Adipose tissue (tissue), 3 donors: ENCODE data around the gene DGLUCY. TPM values are rescaled to one million over a fixed set of nuclear protein-coding genes. Genes with fewer than 3 reads are reported as not detected.

Experiments
- H3K27ac ChIP-seq: one replicate; pipeline ENCODE4 v1.5.1; 2013; ENCODE audit warnings: low read depth, low read length
- WGBS, 3 donors: extraction: QIAGEN DNeasy Blood & Tissue Kit; methylation state at CpG; one replicate each; pipeline ENCODE4 v1.1.7; 2013; 5-methylcytosine and 5-hydroxymethylcytosine counted together
- polyA plus RNA-seq, 3 donors: library from polyadenylated mRNA; stranded (reverse); fragments of 200-250 nt; gene quantifications; one replicate each; pipeline ENCODE4 v1.2.3, GENCODE V29; 2013
- donor health status: healthy with polysubstance abuse.
- donor health status: Bipolar disorder and iron deficiency.
- donor health status: healthy.

DGLUCY gene
- polyA plus RNA-seq, 3 donors: 11.7 to 26.8 (median 19.6) TPM

DNA sequence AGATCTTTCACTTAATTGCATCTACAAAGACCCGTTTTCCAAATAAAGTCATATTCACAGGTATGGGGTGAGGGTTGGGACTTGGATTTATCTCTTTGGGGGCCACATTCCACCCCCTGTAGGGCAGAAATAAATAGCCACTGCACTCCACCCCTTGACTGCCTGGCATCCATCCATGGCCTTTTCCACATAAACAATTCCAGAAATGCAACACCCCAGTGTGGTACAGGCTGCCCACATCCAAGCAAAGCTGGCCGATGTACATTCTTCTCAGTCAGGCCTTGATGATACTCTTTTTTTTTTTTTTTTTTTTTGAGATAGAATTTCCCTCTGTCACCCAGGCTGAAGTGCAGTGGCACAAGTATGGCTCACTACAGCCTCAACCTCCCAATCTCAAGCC lies 12.9 kb downstream of the DGLUCY start:
- H3K27ac ChIP-seq: no peak overlapping the region

DNA sequence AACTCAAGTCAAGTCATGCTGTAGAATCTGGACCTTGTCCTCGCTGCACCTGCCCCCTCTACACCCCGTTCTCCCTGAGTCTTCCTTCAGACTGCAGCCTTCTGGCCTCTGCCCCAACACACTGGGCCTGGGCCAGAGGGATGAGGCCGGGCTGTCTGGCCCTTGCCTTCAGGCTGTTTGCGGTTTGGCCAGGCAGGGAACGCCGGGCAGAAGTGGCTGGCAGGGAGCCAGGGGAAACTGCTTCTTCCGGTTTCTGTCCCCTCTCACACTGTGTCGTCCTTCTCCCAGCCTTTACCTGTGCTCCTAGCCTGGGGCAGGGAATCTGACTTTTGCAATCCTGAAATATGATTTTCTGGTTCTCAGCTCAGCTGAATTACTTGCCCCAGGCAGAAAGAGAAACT lies 13.5 kb downstream of the DGLUCY start:
- H3K27ac ChIP-seq: no peak overlapping the region
- 40 to 55% (median 44%) methylated on average over 8 of the region's 8 CpGs for WGBS, 3 donors

More for the DNA sequence above, 12.9 kb downstream of the DGLUCY start:
- WGBS, 3 donors: 77 to 89% (median 87%) methylated on average over 2 of the region's 2 CpGs

DNA sequence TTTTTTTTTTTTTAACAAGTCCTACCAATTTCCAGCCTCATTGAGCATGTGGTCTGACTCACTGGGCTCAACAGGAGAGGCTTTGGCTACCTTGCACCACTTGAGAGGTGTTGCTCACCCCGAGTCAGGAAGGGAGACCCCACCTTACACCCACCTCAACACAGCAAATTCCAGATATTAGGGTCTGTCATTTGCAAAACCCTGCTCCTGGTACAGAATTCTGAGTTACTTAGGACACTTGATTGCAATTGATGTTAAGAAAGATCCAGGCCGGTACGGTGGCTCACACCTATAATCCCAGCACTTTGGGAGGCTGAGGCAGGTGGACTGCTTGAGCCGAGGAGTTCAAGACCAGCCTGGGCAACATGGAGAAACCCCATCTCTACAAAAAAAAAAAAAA lies 14.1 kb downstream of the DGLUCY start:
- H3K27ac ChIP-seq: no peak overlapping the region
- 93 to 100% (median 100%) methylated on average over 4 of the region's 4 CpGs for WGBS, 3 donors

DNA sequence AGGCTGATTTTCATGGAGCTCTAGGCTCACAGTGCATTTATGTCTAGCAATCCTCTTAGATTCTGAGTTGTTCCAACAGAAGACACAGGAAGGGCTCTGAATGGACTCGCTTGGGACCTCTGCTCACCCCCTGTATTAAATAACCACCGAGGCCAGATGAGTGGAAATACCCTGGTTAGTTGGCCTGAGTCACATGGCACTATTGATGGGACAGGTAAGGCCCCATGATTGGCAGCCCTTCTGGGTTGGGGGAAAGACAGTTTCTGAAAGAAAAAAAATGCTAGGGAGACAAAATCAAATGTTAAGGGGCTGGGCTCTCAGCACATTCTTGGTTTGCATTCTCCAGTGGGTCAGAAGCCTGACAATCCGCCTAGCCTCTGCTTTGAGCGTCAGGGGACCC lies 14.8 kb downstream of the DGLUCY start:
- H3K27ac ChIP-seq: no peak overlapping the region
- WGBS, 3 donors: 84 to 96% (median 88%) methylated on average over 4 of the region's 4 CpGs

DNA sequence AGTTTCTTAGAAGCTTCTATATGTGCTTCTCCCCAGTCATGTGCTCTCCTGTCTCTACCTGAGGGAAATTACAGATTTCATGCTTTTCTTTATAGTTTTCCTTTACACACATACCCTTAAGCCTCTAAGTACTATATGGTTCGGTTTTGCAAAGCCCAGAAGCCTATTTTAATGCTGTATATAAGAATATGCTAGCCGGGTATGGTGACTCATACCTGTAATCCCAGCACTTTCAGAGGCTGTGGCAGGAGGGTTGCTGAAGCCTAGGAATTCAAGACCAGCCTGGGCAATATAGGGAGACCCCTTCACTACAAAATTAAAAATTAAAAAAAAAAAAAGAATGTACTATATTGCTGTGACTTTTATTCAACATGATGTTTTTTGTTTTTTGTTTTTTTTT lies 15.4 kb downstream of the DGLUCY start:
- H3K27ac ChIP-seq: no peak overlapping the region
- WGBS, 3 donors: 75 to 81% (median 76%) methylated on average over 2 of the region's 2 CpGs

DNA sequence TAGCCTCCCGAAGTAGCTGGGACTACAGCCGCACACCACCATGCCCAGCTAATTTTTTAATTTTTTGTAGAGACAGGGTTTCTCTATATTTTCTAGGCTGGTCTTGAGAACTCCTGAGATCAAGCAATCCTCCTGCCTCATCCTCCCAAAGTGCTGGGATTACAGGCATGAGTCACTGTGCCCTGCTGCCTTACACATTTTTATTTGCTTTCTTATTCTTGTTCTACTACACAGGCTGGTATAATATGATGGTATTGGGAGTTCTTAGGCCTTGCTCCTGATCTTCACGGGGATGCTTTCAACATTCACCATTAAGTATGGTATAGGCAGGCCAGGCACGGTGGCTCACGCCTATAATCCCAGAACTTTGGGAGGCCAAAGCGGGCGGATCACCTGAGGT lies 21.2 kb downstream of the DGLUCY start:
- 94 to 98% (median 95%) methylated on average over 7 of the region's 7 CpGs for WGBS, 3 donors
- no peak overlapping the region for H3K27ac ChIP-seq

DNA sequence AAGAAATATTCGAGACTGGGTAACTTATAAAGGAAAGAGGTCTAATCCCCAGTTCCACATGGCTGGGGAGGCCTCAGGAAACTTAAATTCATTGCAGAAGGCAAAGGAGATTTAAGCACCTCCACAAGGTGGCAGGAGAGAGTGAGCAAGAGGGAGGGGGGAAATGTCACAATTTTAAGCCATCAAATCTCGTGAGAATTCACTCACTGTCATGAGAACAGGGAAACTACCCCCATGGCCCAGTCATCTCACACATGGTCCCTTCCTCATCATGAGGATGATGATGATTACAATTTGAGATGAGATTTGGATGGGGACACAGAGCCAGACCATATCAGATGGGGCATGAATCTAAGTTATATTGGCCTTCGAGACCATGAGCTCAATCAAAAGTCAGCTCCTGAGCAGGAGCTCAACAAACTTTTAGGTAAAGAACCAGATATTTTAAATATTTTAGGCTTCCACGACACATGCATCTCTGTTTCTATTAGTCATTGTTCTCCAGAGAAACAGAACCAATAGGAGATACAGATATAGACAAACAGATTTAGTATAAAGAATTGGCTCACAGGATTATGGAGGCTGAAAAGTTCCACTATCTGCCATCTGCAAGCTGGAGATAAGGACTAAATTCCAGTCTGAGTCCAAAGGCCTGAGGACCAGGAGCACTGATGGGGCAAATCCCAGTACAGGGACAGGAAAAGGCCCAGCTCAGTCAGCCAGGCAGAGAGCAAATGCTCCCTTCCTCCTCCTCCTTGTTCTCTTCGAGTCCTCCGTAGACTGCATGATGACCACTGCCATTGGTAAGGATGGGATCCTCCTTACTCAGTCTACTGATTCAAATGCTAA lies 24.9 kb downstream of the DGLUCY start:
- 76 to 85% (median 81%) methylated on average over 6 of the region's 6 CpGs for WGBS, 3 donors

DNA sequence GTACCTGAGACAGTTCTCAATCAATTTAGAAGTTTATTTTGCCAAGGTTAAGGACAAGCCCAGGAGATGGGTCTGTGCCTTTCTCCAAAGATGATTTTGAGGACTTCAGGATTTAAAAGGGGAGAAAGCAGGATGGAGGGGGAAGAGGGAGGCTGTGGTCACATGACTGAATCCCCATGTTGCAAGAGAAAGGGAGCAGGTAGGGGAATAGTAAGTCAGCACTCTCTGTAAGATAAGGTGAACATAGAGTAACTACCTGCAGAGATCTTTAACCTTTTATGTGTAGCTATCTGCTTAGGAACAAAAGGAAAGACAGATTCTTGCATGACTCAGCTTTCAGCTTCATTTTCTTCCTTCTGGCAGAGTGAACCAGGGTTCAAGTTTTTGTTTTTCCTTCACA lies 25.9 kb downstream of the DGLUCY start:
- no peak overlapping the region for H3K27ac ChIP-seq

More for the DNA sequence above, 24.9 kb downstream of the DGLUCY start:
- no peak overlapping the region for H3K27ac ChIP-seq

DNA sequence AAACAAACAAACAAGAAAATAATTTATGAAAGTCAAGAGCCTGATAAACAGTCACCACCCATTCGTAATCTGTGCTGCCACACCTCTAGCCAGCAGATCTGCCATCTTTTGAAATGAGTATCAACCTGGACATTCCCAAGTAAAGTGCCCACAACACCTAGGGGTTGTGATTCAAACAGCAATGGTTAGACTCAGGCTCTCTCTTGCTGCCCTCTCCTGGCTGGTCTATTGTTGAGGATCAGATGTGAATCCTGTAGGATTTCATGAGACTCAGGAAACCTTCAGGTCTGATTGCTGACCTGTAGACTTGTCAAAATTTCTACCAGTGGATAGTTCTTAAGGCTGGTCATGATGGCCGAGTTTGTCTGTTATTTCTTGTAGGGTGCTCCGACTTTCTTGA lies 26.8 kb downstream of the DGLUCY start:
- 87 to 97% (median 93%) methylated on average over 3 of the region's 3 CpGs for WGBS, 3 donors
- no peak overlapping the region for H3K27ac ChIP-seq

DNA sequence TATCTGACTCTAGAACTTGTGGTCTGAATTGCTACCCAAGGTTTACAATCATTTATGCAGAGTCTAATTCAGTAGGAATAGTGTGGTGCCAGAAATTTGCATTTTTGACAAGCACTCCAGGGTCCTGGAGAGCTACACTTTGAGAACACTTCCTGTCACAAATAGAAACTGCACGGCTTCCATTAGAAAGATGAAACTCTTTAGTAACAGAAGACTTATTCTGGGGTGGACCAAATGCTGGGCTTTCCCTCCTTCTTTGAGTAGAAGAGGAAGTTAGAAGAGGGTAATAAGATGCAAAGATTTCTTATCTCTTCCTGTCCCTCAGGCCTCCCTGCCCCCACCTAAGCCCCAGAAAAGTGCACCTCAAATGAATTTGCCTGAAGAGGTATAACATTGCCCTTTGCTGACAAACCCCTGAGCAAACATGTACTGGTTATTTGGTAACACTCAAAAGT lies 28.4 kb downstream of the DGLUCY start:
- 39 to 92% (median 48%) methylated on average over 1 of the region's 1 CpG for WGBS, 3 donors
- no peak overlapping the region for H3K27ac ChIP-seq

DNA sequence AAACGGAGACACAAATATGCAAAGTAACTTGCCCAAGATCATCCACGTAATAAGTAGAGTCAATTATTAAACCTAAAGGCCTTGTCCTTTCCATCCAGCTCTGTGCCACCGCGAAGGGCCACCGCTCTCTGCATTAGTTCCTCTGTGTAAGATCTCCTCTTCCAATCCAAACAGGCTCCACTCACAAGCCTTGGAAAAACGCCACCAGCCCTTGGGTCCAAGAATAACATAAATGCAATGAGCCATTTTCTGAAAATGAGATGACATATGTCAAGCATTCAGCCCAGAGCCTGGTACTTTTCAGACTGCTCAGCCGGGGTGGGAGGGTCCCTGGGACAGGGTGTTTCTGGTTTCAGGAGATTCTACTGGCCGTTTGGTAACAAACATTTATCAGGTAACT lies 30.0 kb downstream of the DGLUCY start:
- H3K27ac ChIP-seq: no peak overlapping the region
- WGBS, 3 donors: 58 to 86% (median 84%) methylated on average over 8 of the region's 8 CpGs

DNA sequence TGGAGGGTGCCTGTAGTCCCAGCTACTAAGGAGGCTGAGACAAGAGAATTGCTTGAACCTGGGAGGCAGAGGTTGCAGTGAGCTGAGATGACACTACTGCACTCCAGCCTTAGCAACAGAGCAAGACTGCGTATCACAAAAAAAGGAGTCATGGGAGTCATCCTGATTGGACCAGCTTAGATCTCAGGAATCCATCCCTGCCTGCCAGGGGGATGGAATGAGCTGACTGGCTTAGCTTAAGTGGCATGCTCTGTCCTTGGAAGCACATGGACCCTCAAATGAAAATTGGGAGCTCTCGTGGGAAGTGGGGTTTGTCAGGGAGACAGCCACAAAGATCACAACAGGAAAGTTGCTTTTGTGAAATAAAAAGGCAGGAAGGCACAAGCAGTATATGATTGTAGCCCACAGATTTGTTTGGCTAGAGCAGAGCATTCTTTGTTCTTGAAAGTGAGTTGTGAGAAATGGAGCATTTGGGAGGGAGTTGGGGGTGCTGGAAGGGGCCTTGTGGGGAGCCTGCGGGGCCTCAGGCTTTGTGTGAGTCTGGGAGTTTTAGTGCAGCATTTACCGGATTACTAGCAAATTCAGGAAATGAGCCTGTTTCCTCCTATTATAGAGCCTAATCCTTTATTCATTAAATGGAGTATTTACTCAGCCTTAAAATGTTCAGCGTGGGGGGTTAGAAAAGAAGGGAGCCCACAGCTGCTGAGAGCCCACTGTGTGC lies 30.7 kb downstream of the DGLUCY start:
- 59 to 78% (median 68%) methylated on average over 5 of the region's 5 CpGs for WGBS, 3 donors
- H3K27ac ChIP-seq: no peak overlapping the region

DNA sequence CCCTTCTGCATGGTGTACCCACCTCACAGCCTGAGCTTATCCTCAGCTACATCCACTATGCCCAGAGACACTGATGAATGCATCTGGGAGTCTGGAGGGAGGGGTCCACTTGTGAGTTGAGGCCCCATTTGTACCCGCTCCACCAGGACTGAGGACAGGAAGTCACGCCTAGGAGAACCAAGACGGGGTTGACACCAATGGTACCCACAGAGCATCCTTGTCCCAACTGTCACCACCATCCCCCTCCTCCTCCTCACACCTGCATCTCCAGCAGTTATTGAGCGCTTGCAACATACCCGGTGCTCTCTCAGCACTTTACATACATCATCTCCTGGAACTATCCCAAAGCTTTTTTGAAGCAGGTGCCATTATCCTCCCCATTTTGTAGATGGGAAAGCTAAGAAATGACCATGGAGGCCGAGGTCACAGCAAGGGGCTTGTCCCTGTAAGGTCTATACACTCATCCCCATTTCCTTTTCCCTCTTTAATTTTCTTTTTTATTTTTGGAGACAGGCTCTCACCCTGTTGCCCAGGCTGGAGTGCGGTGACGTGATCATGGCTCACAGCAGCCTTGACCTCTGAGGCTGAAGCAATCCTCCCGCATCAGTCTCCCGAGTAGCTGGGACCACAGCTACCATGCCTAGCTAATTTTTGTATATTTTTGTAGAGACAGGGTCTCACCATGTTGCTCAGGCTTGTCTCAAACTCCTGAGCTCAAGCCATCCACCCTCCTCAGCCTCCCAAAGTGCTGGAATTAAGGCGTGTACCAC lies 31.7 kb downstream of the DGLUCY start:
- WGBS, 3 donors: 89 to 93% (median 90%) methylated on average over 11 of the region's 11 CpGs
- H3K27ac ChIP-seq: no peak overlapping the region

DNA sequence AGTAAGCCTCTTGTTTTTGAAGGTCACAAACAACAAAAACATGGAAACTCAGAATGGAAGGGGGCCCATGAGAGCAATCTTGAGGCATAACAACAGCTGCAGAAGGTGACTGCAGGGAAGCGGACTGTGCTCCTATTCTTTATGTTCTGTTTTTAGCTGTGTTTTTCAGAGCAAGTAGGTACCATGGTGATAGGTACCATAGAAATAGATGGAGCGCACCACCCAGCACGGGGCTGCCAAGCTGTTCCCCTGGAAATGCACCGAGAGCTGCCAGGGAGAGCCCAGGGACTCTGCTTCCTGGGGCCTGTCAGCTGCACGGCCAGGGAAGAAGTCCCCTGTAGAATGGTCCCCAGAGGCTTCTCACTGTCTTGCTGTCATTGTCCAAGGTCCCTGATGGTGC lies 32.8 kb downstream of the DGLUCY start:
- H3K27ac ChIP-seq: no peak overlapping the region
- 86 to 95% (median 92%) methylated on average over 5 of the region's 5 CpGs for WGBS, 3 donors

DNA sequence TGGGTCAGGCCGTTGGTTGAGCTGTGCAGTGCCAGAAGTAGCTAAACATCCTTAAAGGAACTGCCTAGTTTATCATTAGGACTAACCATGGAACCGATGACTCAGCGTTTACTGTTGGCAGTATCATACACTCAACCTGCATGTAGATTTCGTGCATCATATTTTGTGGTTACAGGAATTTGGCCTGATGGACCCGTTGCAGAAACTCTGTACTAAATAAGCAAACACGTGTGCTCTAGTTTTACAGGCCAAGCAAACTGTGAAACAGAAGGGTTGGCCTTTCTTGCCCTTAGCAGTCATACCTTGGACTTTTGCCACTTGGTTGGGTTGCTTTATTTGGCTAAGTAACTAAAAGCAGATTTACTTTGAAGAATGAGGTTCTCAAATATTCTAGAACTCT lies 35.6 kb downstream of the DGLUCY start:
- 17 to 28% (median 20%) methylated on average over 6 of the region's 6 CpGs for WGBS, 3 donors
- no peak overlapping the region for H3K27ac ChIP-seq

DNA sequence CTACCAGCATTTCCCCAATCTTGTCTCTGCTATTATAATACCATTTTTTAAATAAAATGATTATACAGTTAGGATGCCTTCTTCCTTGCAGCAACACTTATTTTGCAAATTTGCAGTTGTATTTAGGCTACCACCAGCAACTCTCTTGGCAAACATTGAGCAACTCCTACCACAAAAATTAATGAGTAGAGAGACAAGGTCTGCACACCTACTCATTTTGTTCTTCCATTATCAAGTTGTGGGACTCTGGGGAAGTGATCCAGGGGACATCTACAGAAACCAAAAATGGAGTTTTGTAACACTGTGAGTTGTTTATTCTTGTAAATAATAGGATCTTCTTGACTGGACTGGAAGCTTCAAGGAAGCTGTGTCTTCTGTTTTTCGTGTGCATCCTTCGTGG lies 38.6 kb downstream of the DGLUCY start:
- H3K27ac ChIP-seq: no peak overlapping the region
- WGBS, 3 donors: 46 to 76% (median 61%) methylated on average over 2 of the region's 2 CpGs

DNA sequence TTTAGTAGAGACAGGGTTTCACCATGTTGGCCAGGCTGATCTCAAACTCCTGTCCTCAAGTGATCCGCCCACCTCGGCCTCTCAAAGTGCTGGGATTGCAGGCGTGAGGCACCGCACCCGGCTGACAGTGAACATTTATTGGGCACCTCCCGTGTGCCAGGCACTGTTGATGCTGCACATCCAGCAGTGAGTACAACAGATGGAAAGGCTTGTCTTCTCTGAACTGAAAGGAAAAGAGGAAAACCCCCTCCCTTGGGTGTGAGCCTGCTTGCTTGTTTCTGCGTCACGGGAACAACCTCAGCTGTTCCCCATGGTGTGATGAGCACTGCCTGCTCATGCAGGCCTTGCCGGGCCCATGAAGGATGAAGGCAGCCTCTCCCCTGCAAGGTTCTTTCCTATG lies 39.5 kb downstream of the DGLUCY start:
- 82 to 94% (median 92%) methylated on average over 9 of the region's 9 CpGs for WGBS, 3 donors
- no peak overlapping the region for H3K27ac ChIP-seq

DNA sequence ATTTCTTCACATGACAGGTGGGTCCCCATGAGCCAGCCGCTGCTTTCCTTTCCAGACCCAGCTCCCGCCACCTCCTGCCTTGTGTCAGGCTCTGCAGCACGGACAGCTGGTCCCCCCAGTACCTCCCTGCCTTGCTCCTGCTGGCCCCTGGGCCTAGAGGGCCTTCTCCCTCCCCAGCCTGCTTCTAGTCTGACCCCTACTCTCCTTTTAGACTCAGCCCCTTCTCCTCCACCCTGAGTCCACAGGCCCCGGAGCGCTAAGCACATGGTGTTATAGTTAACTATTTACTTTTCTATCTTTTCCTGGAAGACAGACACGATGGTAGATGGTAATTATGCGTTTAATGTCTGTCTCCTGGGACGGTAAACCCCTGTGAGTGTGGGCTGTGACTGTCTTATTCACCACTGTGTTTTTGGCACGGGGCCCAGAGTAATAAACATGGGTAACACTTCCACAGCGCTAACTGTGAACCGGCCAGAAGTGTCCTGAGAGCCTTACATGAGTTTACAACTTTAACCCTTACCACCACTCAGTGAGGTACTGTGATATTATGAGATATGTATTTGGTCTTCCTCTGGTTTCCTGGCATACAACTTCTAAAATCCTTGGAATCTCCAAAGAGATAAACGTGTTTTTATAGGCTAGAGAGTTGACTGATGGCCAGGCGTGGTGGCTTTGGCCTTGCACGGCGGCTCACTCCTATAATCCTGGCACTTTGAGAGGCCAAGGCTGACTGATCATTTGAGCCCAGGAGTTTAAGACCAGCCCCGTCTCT lies 41.2 kb downstream of the DGLUCY start:
- no peak overlapping the region for H3K27ac ChIP-seq
- 29 to 48% (median 46%) methylated on average over 16 of the region's 16 CpGs for WGBS, 3 donors
